HuH-7 (cell line): ENCODE results near the gene ZFPM1.

Experiments
- DNase-seq: peaks from one replicate; pipeline ENCODE4 v3.0.0; 2011; ENCODE audit warnings: low spot score

ZFPM1 gene

GRCh38 chr16:88566158-88566557 is 113.1 kb downstream of the ZFPM1 start:
- no peak for DNase-seq

DNA sequence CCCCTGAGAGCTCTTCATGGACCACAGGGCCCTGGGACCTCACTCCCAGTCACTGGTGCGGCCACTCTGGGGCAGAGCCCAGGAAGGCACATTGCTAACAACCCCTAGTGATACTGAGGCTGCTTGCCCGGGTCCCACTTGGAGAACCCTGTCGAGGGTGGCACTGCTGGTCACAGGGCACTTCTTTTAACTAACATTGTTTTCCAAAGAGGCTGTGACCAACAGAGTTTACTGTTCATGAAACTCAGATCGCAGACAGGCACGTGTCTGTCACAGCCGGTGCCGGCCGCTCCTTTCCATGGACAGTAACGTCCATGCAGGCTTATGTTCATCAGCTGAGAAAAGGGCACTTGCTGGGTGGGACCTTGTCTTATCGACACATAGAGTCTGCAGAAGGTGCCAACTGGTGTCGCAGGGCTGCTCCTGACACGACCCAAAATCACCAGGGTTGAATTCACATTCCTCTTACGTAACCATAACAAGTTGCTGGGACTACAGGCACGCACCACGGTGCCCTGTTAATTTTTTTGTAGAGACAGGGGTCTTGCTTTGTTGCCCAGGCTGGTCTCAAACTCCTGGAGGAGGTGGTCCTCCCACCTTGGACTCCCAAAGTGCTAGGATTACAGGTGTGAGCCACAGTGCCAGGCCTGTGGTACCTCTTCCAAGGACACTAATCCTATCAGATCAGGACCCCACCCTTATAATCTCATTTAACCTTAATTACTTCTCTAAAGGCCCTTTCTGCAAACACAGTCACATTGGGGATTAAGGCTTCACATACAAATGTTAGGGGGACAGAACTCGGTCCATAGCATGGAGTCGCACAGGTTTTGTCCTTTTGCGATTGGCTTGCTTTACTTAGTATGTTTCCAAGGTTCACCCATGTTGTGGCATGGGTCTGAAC is 115.9 kb downstream of the ZFPM1 start:
- no peak for DNase-seq

DNA sequence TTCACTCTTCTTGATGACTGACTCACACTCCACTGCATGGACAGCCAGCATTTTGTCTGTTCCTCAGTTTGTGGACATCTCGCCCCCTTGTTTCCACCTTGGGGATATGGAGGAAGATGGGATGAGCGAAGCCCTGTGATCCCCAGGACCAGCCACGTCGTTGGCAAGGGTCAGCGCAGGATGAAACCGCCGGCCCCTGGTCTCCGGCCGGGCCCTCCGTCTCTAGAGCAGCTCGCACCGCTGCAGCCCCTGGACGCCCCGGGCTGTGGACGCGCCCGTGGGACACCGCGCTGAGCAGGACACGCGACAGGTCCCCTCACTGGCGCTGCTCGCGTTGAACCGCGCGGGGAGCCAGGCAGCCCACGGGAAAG is 116.5 kb downstream of the ZFPM1 start:
- DNase-seq: peak; percentile 58

- DNase-seq: peak; percentile 100
Observed at GRCh38 chr16:88569985-88570690, 117.1 kb downstream of the ZFPM1 start, which contains the start of gene ZC3H18. ZC3H18 (plus strand) TSS chr16:88570403; CDS start chr16:88577124, 6,721 bp downstream.

DNA sequence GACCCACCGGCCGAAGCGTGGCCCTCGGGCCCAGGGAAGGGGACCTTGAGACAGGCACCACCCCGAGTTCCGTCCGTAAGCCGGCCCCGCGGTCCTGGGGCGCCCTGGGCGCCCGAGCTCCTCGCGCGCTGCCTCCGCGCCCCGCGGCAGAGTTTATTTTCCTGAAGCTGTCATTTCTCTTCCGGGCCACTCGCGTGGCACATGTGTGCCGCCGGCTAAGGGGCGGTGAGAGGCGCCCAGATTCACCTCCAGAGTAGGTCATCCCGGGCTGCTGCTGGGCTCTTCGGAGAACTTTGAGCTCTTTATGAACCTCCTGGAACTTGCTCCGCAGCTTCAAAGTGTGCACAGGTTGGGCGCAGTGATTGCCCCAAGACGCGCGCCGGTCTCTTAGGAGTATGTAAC is 117.6 kb downstream of the ZFPM1 start:
- no peak for DNase-seq

DNA sequence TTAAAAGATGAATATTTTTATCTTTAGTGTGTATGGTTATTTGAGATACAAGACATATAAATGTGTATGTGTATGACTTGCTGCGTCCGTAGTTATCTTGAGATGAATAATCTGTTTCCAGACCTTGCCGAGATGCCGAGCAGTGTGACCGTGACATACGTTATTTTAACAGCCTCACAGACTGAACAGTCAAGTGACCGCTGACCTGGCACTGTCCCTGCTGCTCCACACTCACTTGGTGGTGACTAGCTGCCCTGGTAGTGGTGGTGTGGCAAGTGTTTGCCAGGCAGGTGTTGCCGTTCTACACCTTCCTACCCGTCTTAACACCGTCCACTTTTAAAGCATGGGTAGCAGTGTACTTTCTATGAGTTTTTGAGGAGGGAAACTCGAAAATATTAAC is 122.2 kb downstream of the ZFPM1 start:
- no peak for DNase-seq

- DNase-seq: no peak
Observed at GRCh38 chr16:88576307-88576706, 123.2 kb downstream of the ZFPM1 start.

GRCh38 chr16:88577166-88577565 is 124.1 kb downstream of the ZFPM1 start:
- no peak for DNase-seq

- DNase-seq: no peak
Observed at GRCh38 chr16:88578446-88579313, 125.6 kb downstream of the ZFPM1 start.

DNA sequence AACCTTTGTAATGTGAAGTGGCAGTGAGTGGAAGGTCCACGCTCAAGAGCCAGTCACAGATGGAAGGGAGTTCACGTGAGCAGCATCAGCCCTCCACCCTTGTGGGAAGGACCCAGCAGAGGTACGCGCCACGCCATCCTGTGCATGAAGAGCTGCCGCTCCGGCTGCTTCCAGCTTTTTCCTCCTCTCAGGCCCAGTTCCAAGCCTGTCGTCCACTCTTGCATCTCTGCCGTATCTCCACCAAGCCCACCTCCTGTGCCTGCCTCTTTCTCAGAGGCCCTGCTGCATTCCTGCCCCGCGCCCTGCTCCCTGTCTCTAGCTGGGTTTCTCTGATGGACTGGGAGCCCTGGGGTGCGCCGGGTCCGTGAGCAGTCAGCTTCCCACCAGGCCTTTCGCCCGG is 127.3 kb downstream of the ZFPM1 start:
- DNase-seq: no peak

GRCh38 chr16:88581033-88581432 is 128.0 kb downstream of the ZFPM1 start:
- no peak for DNase-seq

DNA sequence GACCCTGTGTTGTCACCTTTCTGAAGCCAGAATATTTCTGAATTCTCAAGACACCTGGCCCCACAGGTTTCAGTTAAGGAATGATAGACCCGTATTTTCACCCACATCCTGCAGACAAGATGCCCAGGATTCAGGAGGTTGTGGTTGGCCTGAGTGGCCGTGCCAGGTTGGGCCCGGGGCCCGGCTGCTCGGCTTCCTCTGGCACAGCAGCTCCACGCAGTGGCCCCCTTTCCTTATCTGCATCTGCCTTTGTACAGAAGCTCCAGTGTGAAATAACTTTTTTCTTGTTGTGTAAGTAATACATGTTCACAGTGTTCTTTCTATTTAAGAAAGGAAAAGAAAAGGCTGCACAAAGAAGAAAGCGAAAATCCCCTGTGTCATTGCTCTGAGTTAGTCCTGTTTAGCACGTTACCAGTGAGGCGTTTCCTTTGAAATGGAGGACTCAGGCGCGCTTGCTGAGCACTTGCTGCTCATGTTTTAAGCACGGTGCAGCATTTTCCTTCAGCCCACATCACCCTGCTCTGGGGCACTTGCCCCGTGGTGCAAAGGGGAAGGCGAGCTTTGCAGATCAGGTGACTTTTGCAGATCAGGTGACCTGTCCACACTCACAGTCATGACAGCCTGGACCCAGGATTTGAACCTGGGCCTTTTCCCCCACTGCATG is 130.0 kb downstream of the ZFPM1 start:
- DNase-seq: no peak

DNA sequence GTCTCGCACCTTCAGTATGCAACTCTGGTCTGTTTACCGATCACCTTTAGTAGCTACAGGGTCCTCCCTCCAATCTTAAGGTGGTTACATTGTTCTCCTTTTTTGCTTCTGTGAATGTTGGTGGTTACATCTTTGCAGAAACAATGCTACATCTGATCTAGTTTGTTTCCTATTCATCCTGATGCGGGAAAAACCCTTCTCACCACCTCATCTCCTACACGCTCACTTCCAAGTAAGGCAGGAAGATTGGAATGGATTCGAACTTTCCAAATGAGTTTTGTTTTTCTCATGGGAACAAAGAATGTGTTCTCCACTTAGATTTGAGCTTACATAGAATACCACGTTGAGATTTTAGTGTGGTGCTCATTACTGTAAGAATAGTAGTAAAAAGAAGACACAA is 131.6 kb downstream of the ZFPM1 start:
- no peak for DNase-seq

DNA sequence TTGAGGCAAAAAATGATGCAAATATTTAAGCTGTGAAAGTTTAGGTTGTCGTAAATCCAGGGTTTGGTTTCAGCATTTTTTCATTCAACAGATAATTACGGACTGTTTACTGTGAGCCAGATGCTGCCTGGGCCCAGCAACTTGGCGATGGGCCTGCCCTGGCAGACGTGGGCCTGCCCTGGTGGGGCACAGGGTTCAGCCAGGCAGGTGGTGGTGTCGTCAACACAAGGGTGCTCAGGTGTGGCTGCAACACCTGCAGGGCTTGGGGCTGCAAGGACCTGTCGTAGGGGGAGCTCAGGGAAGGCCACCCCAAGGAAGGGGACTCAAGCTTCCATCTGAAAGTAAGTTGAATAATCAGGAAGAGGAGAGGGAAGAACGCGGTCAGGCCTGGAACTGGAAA is 132.2 kb downstream of the ZFPM1 start:
- no peak for DNase-seq

- no peak for DNase-seq
Observed at GRCh38 chr16:88585927-88586581, 133.0 kb downstream of the ZFPM1 start.
